ENCODE results near the gene SCAP.

The SCAP gene

DNA sequence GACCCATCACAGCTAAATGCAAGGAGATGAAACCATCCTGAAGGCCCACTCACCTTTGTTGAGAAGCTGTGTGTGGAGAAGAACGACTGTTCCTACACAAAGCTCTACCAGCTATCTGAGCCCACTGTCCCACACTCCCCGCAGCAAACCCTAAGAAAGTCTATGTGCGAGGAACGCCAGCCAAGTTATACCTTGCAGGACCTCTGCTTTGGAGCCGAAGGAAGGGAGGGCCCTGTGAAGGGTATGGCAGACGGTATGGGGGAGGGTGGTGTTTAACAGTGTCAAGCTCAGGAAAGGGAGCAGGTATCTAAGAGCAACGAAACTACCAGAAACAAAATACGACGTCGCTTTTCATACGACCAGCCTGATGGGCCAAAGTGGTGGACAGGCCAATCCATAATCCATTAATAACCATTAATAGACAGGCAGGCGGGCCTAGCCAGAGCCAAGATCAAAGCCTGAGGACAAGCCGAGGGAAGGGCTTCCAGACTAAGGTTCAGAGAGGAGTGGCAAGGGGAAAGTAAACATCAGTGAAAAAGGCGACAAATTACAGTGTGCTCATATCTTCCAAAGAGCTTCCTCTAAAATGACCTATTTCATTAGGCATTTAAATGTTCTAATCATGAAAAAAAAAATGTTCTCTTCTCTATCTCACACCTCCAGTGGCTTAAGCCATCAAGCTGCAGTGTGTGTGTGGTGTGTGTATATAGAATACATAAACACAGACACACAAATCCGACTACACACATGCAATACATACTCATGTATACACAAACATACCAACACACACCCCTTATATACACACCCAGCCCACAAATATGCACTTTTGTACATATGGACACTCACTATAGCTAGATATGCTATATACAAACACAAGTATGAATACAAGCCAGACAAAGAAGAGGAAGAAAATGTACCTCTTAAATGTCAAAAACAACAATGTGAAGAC is 51.0 kb downstream of the SCAP start:
- TF ChIP-seq, protein P1, sequence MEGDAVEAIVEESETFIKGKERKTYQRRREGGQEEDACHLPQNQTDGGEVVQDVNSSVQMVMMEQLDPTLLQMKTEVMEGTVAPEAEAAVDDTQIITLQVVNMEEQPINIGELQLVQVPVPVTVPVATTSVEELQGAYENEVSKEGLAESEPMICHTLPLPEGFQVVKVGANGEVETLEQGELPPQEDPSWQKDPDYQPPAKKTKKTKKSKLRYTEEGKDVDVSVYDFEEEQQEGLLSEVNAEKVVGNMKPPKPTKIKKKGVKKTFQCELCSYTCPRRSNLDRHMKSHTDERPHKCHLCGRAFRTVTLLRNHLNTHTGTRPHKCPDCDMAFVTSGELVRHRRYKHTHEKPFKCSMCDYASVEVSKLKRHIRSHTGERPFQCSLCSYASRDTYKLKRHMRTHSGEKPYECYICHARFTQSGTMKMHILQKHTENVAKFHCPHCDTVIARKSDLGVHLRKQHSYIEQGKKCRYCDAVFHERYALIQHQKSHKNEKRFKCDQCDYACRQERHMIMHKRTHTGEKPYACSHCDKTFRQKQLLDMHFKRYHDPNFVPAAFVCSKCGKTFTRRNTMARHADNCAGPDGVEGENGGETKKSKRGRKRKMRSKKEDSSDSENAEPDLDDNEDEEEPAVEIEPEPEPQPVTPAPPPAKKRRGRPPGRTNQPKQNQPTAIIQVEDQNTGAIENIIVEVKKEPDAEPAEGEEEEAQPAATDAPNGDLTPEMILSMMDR (conservative IDR thresholded peaks at IDR 0.05; ENCODE audit: low read depth, low read length), result no peak

DNA sequence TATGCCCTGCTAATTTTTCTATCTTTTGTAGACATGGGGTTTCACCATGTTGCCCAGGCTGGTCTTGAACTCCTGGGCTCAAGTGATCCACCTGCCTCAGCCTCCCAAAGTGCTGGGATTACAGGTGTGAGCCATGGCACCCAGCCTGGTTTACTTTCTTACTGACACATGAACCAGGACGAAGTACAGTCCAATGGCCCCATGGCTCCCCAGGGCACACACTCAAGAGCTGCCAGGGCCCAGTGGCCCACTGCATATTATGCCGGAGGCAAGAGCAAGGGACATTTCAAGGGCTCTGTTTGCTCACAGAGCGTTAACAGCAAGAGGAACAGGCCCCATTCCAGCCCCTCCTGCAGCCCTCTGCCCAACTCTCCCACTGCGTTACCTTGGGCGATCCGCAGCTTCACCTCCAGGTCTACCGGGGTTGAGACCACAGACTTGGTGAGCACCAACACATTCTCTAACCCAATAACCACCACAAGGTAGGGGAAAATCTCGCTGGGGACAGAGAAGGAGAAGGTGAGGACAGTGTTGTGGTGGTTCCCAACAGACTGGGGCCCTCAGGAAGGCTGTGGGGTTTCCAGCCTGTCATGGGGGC is 52.1 kb downstream of the SCAP start:
- DNase-seq (ENCODE audit: low read depth), result no peak
- no peak overlapping the region for H3K4me3 ChIP-seq (ENCODE audit: low read length)
- TF ChIP-seq, protein P1 (conservative IDR thresholded peaks at IDR 0.05; ENCODE audit: low read depth, low read length), result no peak

More for the DNA sequence above, 51.0 kb downstream of the SCAP start:
- H3K4me3 ChIP-seq (ENCODE audit: low read length), result no peak overlapping the region
- DNase-seq (ENCODE audit: low read depth), result no peak

DNA sequence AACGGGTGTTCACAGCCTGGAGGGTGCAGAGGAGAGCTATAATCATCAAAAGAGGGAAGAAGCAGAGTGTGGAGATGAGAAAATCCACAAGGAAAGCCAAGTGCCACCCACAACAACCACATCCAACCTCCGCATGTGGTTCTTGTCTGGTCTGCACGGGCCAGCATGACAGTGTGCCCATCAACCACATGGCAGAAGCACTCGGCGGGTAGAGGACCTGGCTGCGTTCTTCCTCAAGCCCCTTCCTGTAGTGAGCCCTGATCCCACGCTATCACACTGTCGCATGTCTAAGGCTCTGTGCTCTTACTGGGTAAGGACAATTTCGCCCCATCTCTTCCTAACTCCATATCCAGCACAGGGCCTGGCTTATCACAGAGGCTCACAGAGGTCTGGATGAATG is 53.0 kb downstream of the SCAP start:
- no peak for DNase-seq (ENCODE audit: low read depth)
- TF ChIP-seq, protein P1 (conservative IDR thresholded peaks at IDR 0.05; ENCODE audit: low read depth, low read length), result no peak
- no peak overlapping the region for H3K4me3 ChIP-seq (ENCODE audit: low read length)

DNA sequence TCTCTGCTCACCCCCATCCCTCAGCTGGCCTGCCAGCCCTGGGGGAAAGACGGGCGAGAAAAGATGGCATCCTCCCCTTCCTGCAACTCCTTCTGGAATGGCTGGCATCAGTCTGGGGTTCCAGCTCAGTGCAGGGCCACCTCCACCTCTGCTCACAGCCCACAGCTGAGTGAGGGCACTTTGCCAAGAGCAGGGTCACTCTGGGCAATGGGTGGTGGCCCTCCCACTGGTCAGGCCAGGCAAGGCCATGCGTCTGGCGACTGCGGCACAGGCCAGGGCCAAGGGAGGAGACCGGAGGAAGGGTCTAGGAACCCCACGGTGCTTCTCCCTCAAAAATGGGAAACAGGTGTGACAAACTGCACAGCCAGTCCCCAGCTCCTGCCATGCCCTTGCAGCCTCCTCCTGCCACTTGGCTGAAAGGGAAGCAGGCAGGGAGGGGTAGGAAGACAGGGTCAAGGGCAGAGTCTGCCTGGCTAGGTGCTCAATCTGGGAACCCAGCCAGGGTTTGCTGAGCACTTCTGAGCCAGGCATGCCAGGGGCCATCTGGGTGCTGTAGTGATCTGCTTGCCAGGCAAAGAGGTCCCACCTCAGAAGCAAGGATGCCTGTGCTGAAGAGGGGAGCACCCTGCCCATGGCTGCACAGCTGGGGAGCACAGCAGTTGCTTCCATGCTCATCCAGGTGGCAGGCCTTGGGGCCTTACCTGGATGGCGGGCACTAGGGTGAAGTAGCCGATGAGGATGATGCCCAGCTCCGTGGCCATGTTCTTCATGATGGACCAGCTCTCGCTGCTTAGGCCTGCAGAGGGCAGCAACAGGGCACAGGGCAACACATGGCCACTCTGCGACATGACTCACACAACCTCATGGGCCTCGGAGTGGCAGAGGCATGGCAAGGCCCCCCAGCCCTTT is 53.7 kb downstream of the SCAP start:
- TF ChIP-seq, protein P1 (conservative IDR thresholded peaks at IDR 0.05; ENCODE audit: low read depth, low read length), result peak; percentile 43
- H3K4me3 ChIP-seq (ENCODE audit: low read length), result no peak overlapping the region
- DNase-seq (ENCODE audit: low read depth), result no peak

DNA sequence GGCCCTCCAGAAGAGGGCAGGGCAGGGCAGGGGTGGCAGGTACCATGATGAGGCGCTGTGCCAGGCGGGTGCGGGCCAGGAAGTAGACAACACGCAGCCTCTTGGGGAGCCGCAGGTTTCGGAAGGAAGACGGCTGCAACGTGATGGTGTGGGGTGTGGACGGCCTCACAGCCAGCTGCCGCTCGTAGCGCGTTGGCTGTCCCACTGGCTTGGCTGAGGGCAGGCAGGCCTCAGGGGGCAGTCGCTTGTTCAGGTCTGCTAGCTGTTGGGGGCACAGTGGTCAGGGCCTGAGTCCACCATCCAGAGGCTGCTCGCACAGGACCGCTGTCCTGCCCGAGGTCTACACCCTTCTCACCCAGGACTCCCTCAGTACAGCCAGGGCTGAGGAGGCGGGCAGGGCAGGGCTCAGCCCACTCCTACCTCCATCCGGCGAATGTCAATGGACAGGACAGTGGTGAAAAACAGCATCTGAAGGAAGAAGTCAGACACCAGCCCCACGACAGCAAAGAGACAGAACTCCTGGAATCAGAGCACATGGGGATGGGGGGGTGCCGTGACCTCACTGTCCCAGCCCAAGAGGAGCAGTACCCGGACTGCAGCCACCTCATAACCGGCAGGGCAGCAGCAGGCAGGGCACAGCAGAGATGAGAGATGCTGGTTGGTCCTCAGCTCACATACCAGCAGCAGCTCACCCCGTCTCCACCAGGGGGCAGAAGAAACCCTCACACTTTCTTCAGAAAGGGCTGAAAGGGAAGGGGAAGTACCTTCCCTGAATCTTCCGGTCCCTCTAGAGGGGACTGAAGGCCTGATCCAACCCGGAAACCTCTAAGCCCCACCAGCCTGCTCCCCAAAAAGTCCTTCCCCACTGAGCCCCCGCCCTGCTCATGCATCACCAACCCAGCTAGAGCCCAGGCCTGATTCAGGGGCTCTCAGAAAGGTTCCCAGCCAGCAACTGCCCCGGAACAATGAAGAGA is 54.9 kb downstream of the SCAP start:
- no peak overlapping the region for H3K4me3 ChIP-seq (ENCODE audit: low read length)
- DNase-seq (ENCODE audit: low read depth), result peak; percentile 39
- TF ChIP-seq, protein P1 (conservative IDR thresholded peaks at IDR 0.05; ENCODE audit: low read depth, low read length), result peak; percentile 97

DNA sequence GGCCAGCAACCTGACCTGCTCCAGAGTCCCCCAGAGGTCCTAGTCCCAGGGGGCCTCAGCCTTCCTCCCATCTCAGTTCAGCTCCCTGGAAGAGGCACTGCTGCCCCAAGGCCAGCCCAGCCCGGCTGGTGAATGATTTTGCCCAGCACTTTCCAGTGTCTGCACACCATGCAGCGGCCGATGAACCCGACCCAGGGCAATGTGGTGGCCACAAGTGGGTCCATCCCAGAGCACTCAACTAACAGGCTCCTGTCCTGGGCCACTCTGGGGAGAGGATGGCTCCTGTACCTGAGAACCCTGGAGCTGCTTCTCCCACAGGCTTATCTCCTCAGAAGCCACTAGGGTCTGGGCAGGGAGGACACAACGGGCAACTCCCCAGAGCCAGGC is 55.7 kb downstream of the SCAP start:
- DNase-seq (ENCODE audit: low read depth), result no peak
- TF ChIP-seq, protein P1 (conservative IDR thresholded peaks at IDR 0.05; ENCODE audit: low read depth, low read length), result no peak
- H3K4me3 ChIP-seq (ENCODE audit: low read length), result no peak overlapping the region

Measured in retinal pigment epithelial cell (primary cell).